H1 (cell line): Measurements from ENCODE around the gene PLCB1. TPM values are rescaled to one million over a fixed set of nuclear protein-coding genes. Genes with fewer than 3 reads are reported as not detected.

Source experiments
- CTCF ChIA-PET: fragments of 300-600 bp; sonication (Branson Sonifier 250); formaldehyde crosslinking; loops from one replicate; lab custom pipeline; 2021; ENCODE audit not compliant: partially characterized antibody; lab: Charles Lee
- POLR2A ChIA-PET: fragments of 300-600 bp; sonication (Branson Sonifier 250); formaldehyde crosslinking; loops from one replicate; lab custom pipeline; 2021; ENCODE audit warnings: inconsistent platforms; ENCODE audit not compliant: partially characterized antibody; lab: Charles Lee
- DNase-seq, 2 experiments: peaks; one replicate each; pipeline versions ENCODE4 v3.0.0 to v3.0.0-alpha.2; 2010 to 2022; ENCODE audit warnings: low spot score in 2 of 2, low read depth in 1 of 2, mixed read lengths in 1 of 2
- FAIRE-seq: peaks from 2 replicates; lab custom pipeline; 2011; peaks lifted over from hg19 to GRCh38; lab: Jason Lieb, UNC
- H2AFZ ChIP-seq: 2 replicates; pipeline ENCODE4 v1.8.1; 2012; ENCODE audit warnings: low read length, inconsistent platforms
- H2AK5ac ChIP-seq: 2 replicates; pipeline ENCODE4 v1.6.1; 2013; ENCODE audit warnings: low read depth, low read length
- H2BK120ac ChIP-seq: replicated peaks from 2 replicates; pipeline ENCODE3; 2013; ENCODE audit warnings: low read depth, low read length, inconsistent platforms
- H2BK12ac ChIP-seq: 2 replicates; pipeline ENCODE4 v1.6.1; 2013; ENCODE audit warnings: low read depth, low read length
- H2BK15ac ChIP-seq: 2 replicates; pipeline ENCODE4 v1.6.1; 2013; ENCODE audit warnings: low read length
- H2BK20ac ChIP-seq: 2 replicates; pipeline ENCODE4 v1.6.1; 2013; ENCODE audit warnings: low read length
- H2BK5ac ChIP-seq: 2 replicates; pipeline ENCODE4 v1.6.1; 2013; ENCODE audit warnings: low read depth, low read length
- H3K14ac ChIP-seq: 2 replicates; pipeline ENCODE4 v1.6.1; 2013; ENCODE audit warnings: inconsistent platforms; ENCODE audit not compliant: insufficient read length
- H3K18ac ChIP-seq: 2 replicates; pipeline ENCODE4 v1.6.1; 2013; ENCODE audit warnings: low read length; ENCODE audit errors: extremely low read depth
- H3K23ac ChIP-seq: 2 replicates; pipeline ENCODE4 v1.6.1; 2013; ENCODE audit warnings: inconsistent platforms; ENCODE audit not compliant: insufficient read length
- H3K23me2 ChIP-seq: 2 replicates; pipeline ENCODE4 v1.6.1; 2013; ENCODE audit warnings: low read depth, low read length
- H3K27ac ChIP-seq: 2 replicates; pipeline ENCODE4 v1.6.1; 2011; ENCODE audit warnings: low read depth, low read length, inconsistent platforms
- H3K27me3 ChIP-seq, 4 experiments: replicated peaks in 1 of 4; 1 replicate in 1 of 4; 2 replicates in 3 of 4; pipeline versions ENCODE4 v1.6.1 to v1.8.1; 2011 to 2013; ENCODE audit warnings: low read length in 3 of 4, mild to moderate bottlenecking in 3 of 4, inconsistent platforms in 2 of 4, mixed read lengths in 2 of 4, moderate library complexity in 1 of 4; ENCODE audit not compliant: control insufficient read depth in 3 of 4, insufficient read depth in 3 of 4; ENCODE audit errors: extremely low read depth in 1 of 4
- H3K36me3 ChIP-seq, 4 experiments: 2 replicates each; pipeline versions ENCODE4 v1.6.1 to v1.8.1; 2011 to 2013; ENCODE audit warnings: mild to moderate bottlenecking in 4 of 4, low read length in 3 of 4, moderate library complexity in 2 of 4, control low read depth in 1 of 4, inconsistent platforms in 1 of 4; ENCODE audit not compliant: insufficient read depth in 4 of 4, control insufficient read depth in 2 of 4
- H3K4ac ChIP-seq: replicated peaks from 2 replicates; pipeline ENCODE3; 2013; ENCODE audit warnings: low read length, low read depth, mixed read lengths, inconsistent platforms; ENCODE audit not compliant: insufficient read length
- H3K4me1 ChIP-seq, 4 experiments: replicated peaks in 1 of 4; 1 replicate in 1 of 4; 2 replicates in 3 of 4; pipeline versions ENCODE4 v1.6.1 to v1.8.1; 2011 to 2013; ENCODE audit warnings: low read length in 3 of 4, inconsistent platforms in 2 of 4, mixed read lengths in 1 of 4; ENCODE audit not compliant: insufficient read depth in 4 of 4, control insufficient read depth in 3 of 4
- H3K4me2 ChIP-seq, 2 experiments: 2 replicates each; pipeline versions ENCODE4 v1.6.1 to v1.8.1; 2011 to 2013; ENCODE audit warnings: low read depth in 2 of 2, low read length in 2 of 2, control low read depth in 1 of 2, inconsistent platforms in 1 of 2, mild to moderate bottlenecking in 1 of 2; ENCODE audit not compliant: insufficient read depth in 1 of 2
- H3K4me3 ChIP-seq, 4 experiments: fragments of 200-600, 300-600 bp in 1 of 4; sonication (generic), shearing (Covaris generic), sonication (Bioruptor Twin) in 1 of 4; 2 replicates each; pipeline versions ENCODE4 v1.5.1 to v1.8.1; 2011 to 2016; ENCODE audit warnings: low read length in 4 of 4, low read depth in 3 of 4, control low read depth in 2 of 4, inconsistent platforms in 2 of 4, mild to moderate bottlenecking in 2 of 4, mixed read lengths in 1 of 4, moderate library complexity in 1 of 4; ENCODE audit not compliant: insufficient read depth in 2 of 4; ENCODE audit errors: extremely low read depth in 1 of 4
- H3K56ac ChIP-seq: replicated peaks from 2 replicates; pipeline ENCODE3; 2013; ENCODE audit warnings: low read depth, mild to moderate bottlenecking, mixed read lengths, low read length, inconsistent platforms; ENCODE audit not compliant: insufficient read length
- H3K79me1 ChIP-seq: 2 replicates; pipeline ENCODE4 v1.6.1; 2013; ENCODE audit warnings: low read depth, low read length, control low read depth
- H3K79me2 ChIP-seq, 2 experiments: 2 replicates each; pipeline versions ENCODE4 v1.6.1 to v1.8.1; 2012 to 2013; ENCODE audit warnings: low read length in 2 of 2, mild to moderate bottlenecking in 2 of 2, inconsistent platforms in 1 of 2; ENCODE audit not compliant: insufficient read depth in 2 of 2, control insufficient read depth in 1 of 2
- H3K9ac ChIP-seq, 4 experiments: replicated peaks in 1 of 4; 1 replicate in 1 of 4; 2 replicates in 3 of 4; pipeline versions ENCODE4 v1.6.1 to v1.8.1; 2011 to 2013; ENCODE audit warnings: low read depth in 3 of 4, low read length in 3 of 4, control low read depth in 2 of 4, mild to moderate bottlenecking in 2 of 4, moderate library complexity in 2 of 4, inconsistent platforms in 1 of 4; ENCODE audit errors: extremely low read depth in 1 of 4
- H3K9me3 ChIP-seq, 2 experiments: 2 replicates each; pipeline versions ENCODE4 v1.6.1 to v1.8.1; 2012 to 2013; ENCODE audit warnings: mild to moderate bottlenecking in 2 of 2, moderate library complexity in 2 of 2, control low read depth in 1 of 2, inconsistent platforms in 1 of 2, low read depth in 1 of 2, low read length in 1 of 2, mixed read lengths in 1 of 2; ENCODE audit not compliant: insufficient read depth in 2 of 2
- H4K20me1 ChIP-seq, 2 experiments: replicated peaks in 1 of 2; 2 replicates each; pipeline versions ENCODE3 to v1.8.1; 2011 to 2013; ENCODE audit warnings: inconsistent platforms in 2 of 2, low read length in 2 of 2, mild to moderate bottlenecking in 1 of 2; ENCODE audit not compliant: insufficient read depth in 2 of 2, control insufficient read depth in 1 of 2
- H4K5ac ChIP-seq: 2 replicates; pipeline ENCODE4 v1.6.1; 2013; ENCODE audit warnings: low read length, low read depth, mixed read lengths, inconsistent platforms; ENCODE audit not compliant: insufficient read length
- H4K8ac ChIP-seq: 2 replicates; pipeline ENCODE4 v1.8.0; 2013; ENCODE audit warnings: mild to moderate bottlenecking, moderate library complexity, low read length, inconsistent platforms; ENCODE audit not compliant: insufficient read depth; ENCODE audit errors: extremely low read depth
- H4K91ac ChIP-seq: replicated peaks from 2 replicates; pipeline ENCODE3; 2013; ENCODE audit warnings: low read length, mixed read lengths, inconsistent platforms; ENCODE audit not compliant: insufficient read length
- CBX5 ChIP-seq: fragments of 300-800, 300-1000 bp; sonication (generic); IDR thresholded peaks from 2 replicates; pipeline ENCODE4 v1.7.1; 2016; ENCODE audit warnings: antibody characterized with exemption, low read length, low read depth
- CHD2 ChIP-seq: IDR thresholded peaks from 2 replicates; pipeline ENCODE4 v1.6.1; 2012; ENCODE audit warnings: low read length, improper control_type of control experiment
- EP300 ChIP-seq, 2 experiments: IDR thresholded peaks; 1 replicate in 1 of 2; 2 replicates in 1 of 2; pipeline ENCODE4 v1.6.1; 2011 to 2012; ENCODE audit warnings: low read depth in 2 of 2, low read length in 2 of 2, mild to moderate bottlenecking in 2 of 2, borderline replicate concordance in 1 of 2, inconsistent platforms in 1 of 2, moderate library complexity in 1 of 2
- GTF2F1 ChIP-seq: IDR thresholded peaks from 2 replicates; pipeline ENCODE4 v1.6.1; 2012; ENCODE audit warnings: low read depth, low read length, improper control_type of control experiment, borderline replicate concordance
- MAFK ChIP-seq: IDR thresholded peaks from 2 replicates; pipeline ENCODE4 v1.6.1; 2012; ENCODE audit warnings: low read depth, mild to moderate bottlenecking, improper control_type of control experiment, low read length
- NANOG ChIP-seq: IDR thresholded peaks from 2 replicates; pipeline ENCODE4 v1.6.1; 2011; ENCODE audit warnings: low read length, low read depth, mild to moderate bottlenecking, inconsistent platforms; ENCODE audit not compliant: insufficient read depth, poor library complexity, severe bottlenecking
- NRF1 ChIP-seq: IDR thresholded peaks from 2 replicates; pipeline ENCODE4 v1.6.1; 2011; ENCODE audit warnings: mild to moderate bottlenecking, low read depth, low read length, improper control_type of control experiment
- RBBP5 ChIP-seq: IDR thresholded peaks from 2 replicates; pipeline ENCODE4 v1.7.1; 2012; ENCODE audit warnings: low read depth, mild to moderate bottlenecking, inconsistent platforms, low read length, moderate library complexity, borderline replicate concordance
- RFX5 ChIP-seq: IDR thresholded peaks from 2 replicates; pipeline ENCODE4 v1.6.1; 2011; ENCODE audit warnings: low read depth, low read length, improper control_type of control experiment, borderline replicate concordance
- SP1 ChIP-seq: IDR thresholded peaks from 2 replicates; pipeline ENCODE4 v1.6.1; 2011; ENCODE audit warnings: low read depth, low read length
- SRF ChIP-seq: IDR thresholded peaks from 2 replicates; pipeline ENCODE4 v1.6.1; 2011; ENCODE audit warnings: mild to moderate bottlenecking, low read depth, low read length, moderate library complexity
- TBP ChIP-seq: IDR thresholded peaks from 2 replicates; pipeline ENCODE4 v1.6.1; 2011; ENCODE audit warnings: low read depth, low read length, improper control_type of control experiment
- TCF12 ChIP-seq: IDR thresholded peaks from 2 replicates; pipeline ENCODE4 v1.6.1; 2011; ENCODE audit warnings: low read depth, mild to moderate bottlenecking, low read length
- YY1 ChIP-seq: IDR thresholded peaks from 2 replicates; pipeline ENCODE4 v1.6.1; 2011; ENCODE audit warnings: low read depth, mild to moderate bottlenecking, low read length
- WGBS, 2 experiments: shearing (Covaris generic) in 1 of 2; methylation state at CpG; one replicate each; pipeline versions ENCODE4 v1.1.6 to v1.1.7; 2013 to 2015; ENCODE audit warnings: low lambda C conversion rate in 2 of 2, mixed read lengths in 2 of 2, inconsistent platforms in 1 of 2, low coverage in 1 of 2, missing lambda C conversion rate in 1 of 2; ENCODE audit not compliant: insufficient replicate concordance in 2 of 2, insufficient coverage in 1 of 2, insufficient read length in 1 of 2; ENCODE audit errors: extremely low coverage in 1 of 2, missing lambda C conversion rate in 1 of 2; 5-methylcytosine and 5-hydroxymethylcytosine counted together
- polyA plus RNA-seq, 7 experiments: library from polyadenylated mRNA; depleted of rRNA in 3 of 7; stranded (reverse) in 5 of 7; unstranded in 2 of 7; fragments of >200 nt in 5 of 7; fragments of 200-250 nt in 2 of 7; gene quantifications; 1 replicate in 5 of 7; 2 replicates in 1 of 7; 4 replicates in 1 of 7; pipeline versions ENCODE4 v1.2.1 to v1.2.3, GENCODE V29; 2011 to 2013; ENCODE audit warnings: missing spikeins in 2 of 7, mixed read lengths in 2 of 7
- total RNA-seq: library from RNA; stranded (reverse); fragmentation: NEBNext Ultra II Directional; extraction: Animal tissue kit (Norgen Biotek cat#: 25700); gene quantifications from 2 replicates; pipeline ENCODE4 v1.2.1, GENCODE V29; 2021
- TF ChIP-seq, protein P1 (sequence below): IDR thresholded peaks from 2 replicates; pipeline ENCODE4 v1.6.1; 2012; ENCODE audit warnings: inconsistent platforms

The PLCB1 gene
- total and polyA plus RNA-seq, 2 of the 8 experiments (the other 6 are each of a cell fraction or from before 2014, with no cell fraction given), result 2.6 to 9.1 TPM

DNA sequence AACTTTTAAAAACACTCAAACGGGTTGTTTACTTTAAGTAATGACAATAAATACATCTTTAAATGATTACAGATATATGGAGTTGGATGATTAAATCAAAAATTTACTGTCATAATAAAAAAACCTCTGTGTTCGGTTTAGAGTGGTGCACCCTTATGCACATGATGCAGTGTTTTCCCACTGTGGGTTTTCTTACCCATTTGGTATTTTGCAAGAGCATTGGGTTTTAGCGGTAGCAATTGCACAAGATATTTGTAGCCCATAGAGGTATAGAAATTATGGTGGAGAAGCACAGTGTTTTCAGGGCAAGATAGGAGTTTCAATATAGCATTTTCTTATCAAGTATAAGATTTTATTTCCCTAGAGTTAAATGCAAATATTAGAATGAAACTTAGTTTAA, 526.0 kb downstream of the PLCB1 start:
- Histone ChIP-seq H3K79me2 (no peaks in the 10 kb centered on the region), H2AK5ac (no peak overlapping the region), H3K79me1 (no peaks in the 10 kb centered on the region), H2BK15ac (no peak overlapping the region), H2BK5ac (no peak overlapping the region), H3K18ac (no peak overlapping the region), H3K23ac (no peak overlapping the region), H3K27me3 (no peaks in the 10 kb centered on the region), H4K5ac (no peak overlapping the region), H4K8ac (no peak overlapping the region), H3K14ac (no peak overlapping the region), H3K4ac (no peak overlapping the region), H2BK12ac (no peak overlapping the region), H3K56ac (no peak overlapping the region), H3K4me3 (no peak overlapping the region), H4K20me1 (no peaks in the 10 kb centered on the region), H3K23me2 (no peaks in the 10 kb centered on the region), H3K4me1 (no peaks in the 10 kb centered on the region), H4K91ac (no peak overlapping the region), H3K4me2 (no peak overlapping the region), H2BK20ac (no peak overlapping the region), H2BK120ac (no peak overlapping the region), H3K9ac (no peak overlapping the region), H2AFZ (no peak overlapping the region), H3K9me3 (no peaks in the 10 kb centered on the region), H3K36me3 (no peaks in the 10 kb centered on the region), H3K27ac (no peak overlapping the region)
- FAIRE-seq (no peak), DNase-seq (no peak)
- POLR2A ChIA-PET, result no interaction called here
- CTCF ChIA-PET, result no interaction called here
- 93% methylated on average over 3 of the region's 3 CpGs; no CpG with 5 or more reads in 1 of the 2 experiments for WGBS, 2 experiments
- TF ChIP-seq TCF12, result no peak
- no peak for TF ChIP-seq MAFK
- TF ChIP-seq CHD2, result no peak
- TF ChIP-seq RFX5, result no peak
- no peak for TF ChIP-seq GTF2F1
- no peak for TF ChIP-seq CBX5
- no peak for TF ChIP-seq NANOG
- TF ChIP-seq SP1, result no peak
- no peak for TF ChIP-seq RBBP5
- no peak for TF ChIP-seq NRF1
- no peak for TF ChIP-seq TBP
- TF ChIP-seq EP300 (IDR thresholded peaks at IDR 0.05; ENCODE audit: borderline replicate concordance in 1 of 2, low read depth in 2 of 2, low read length in 2 of 2), result no peak
- no peak for TF ChIP-seq YY1
- TF ChIP-seq, protein P1, sequence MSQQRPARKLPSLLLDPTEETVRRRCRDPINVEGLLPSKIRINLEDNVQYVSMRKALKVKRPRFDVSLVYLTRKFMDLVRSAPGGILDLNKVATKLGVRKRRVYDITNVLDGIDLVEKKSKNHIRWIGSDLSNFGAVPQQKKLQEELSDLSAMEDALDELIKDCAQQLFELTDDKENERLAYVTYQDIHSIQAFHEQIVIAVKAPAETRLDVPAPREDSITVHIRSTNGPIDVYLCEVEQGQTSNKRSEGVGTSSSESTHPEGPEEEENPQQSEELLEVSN, result no peak
- TF ChIP-seq SRF, result no peak
